IMR-90 (cell line): Measurements from ENCODE around the gene OTP.

Source experiments
- CTCF ChIP-seq: conservative IDR thresholded peaks from 2 replicates; pipeline ENCODE4 v1.5.1; 2012; ENCODE audit warnings: mild to moderate bottlenecking, low read depth, low read length, improper control_type of control experiment
- FOS ChIP-seq: fragments of 150-350 bp; IDR thresholded peaks from 2 replicates; pipeline ENCODE4 v1.6.1; 2016; ENCODE audit warnings: low read depth, low read length
- MXI1 ChIP-seq: IDR thresholded peaks from 2 replicates; pipeline ENCODE4 v1.6.1; 2012; ENCODE audit warnings: low read depth, mild to moderate bottlenecking, low read length, moderate library complexity, borderline replicate concordance
- POLR2A ChIP-seq: IDR thresholded peaks from 2 replicates; pipeline ENCODE4 v1.6.1; 2012; ENCODE audit warnings: mild to moderate bottlenecking, low read depth, low read length
- RAD21 ChIP-seq: IDR thresholded peaks from 2 replicates; pipeline ENCODE4 v1.6.1; 2012; ENCODE audit warnings: low read length, improper control_type of control experiment
- RCOR1 ChIP-seq: IDR thresholded peaks from 2 replicates; pipeline ENCODE4 v1.6.1; 2012; ENCODE audit warnings: mild to moderate bottlenecking, low read length, improper control_type of control experiment; ENCODE audit not compliant: insufficient replicate concordance
- RFX5 ChIP-seq: IDR thresholded peaks from 2 replicates; pipeline ENCODE4 v1.8.0; 2012; ENCODE audit warnings: low read depth, mild to moderate bottlenecking, low read length, moderate library complexity
- SMC3 ChIP-seq: fragments of 150-350 bp; IDR thresholded peaks from 2 replicates; pipeline ENCODE4 v1.6.1; 2016; ENCODE audit warnings: low read depth, mild to moderate bottlenecking, antibody characterized with exemption, low read length, moderate library complexity
- USF2 ChIP-seq: fragments of 150-350 bp; IDR thresholded peaks from 2 replicates; pipeline ENCODE4 v1.6.1; 2017; ENCODE audit warnings: mild to moderate bottlenecking, antibody characterized with exemption, low read length, low read depth

- no peak for TF ChIP-seq CTCF
- no peak for TF ChIP-seq POLR2A
- no peak for TF ChIP-seq USF2
- TF ChIP-seq RFX5 = no peak
- TF ChIP-seq SMC3 = no peak
- no peak for TF ChIP-seq RCOR1
- TF ChIP-seq RAD21 = no peak
- TF ChIP-seq MXI1 = no peak
- TF ChIP-seq FOS = no peak
Measured at GRCh38 chr5:77633207-77633675, 5.3 kb downstream of the OTP start.
